Loucy (cell line): Measurements from ENCODE around the gene ST3GAL5.

ENCODE experiments used
- H2AFZ ChIP-seq: fragments of 200-600 bp; sonication (generic); 2 replicates; pipeline ENCODE4 v1.6.0; 2016; ENCODE audit warnings: antibody characterized with exemption, mild to moderate bottlenecking, low read length, moderate library complexity
- H3F3A ChIP-seq: fragments of 200-600 bp; 2 replicates; pipeline ENCODE4 v1.6.0; 2016; ENCODE audit warnings: antibody characterized with exemption, low read depth, mild to moderate bottlenecking
- H3K27me3 ChIP-seq: fragments of 200-600 bp; sonication (generic); 2 replicates; pipeline ENCODE4 v1.6.1; 2014; ENCODE audit warnings: low read length, mild to moderate bottlenecking; ENCODE audit not compliant: insufficient read depth, poor library complexity, severe bottlenecking
- H3K36me3 ChIP-seq: fragments of 200-600 bp; sonication (generic); 2 replicates; pipeline ENCODE4 v1.6.1; 2016; ENCODE audit warnings: low read length; ENCODE audit not compliant: insufficient read depth
- H3K4me1 ChIP-seq: fragments of 200-600 bp; sonication (generic); 2 replicates; pipeline ENCODE4 v1.5.1; 2014; ENCODE audit warnings: low read length, mild to moderate bottlenecking; ENCODE audit not compliant: insufficient read depth, poor library complexity, severe bottlenecking
- H3K4me2 ChIP-seq: fragments of 200-600 bp; sonication (generic); 2 replicates; pipeline ENCODE4 v1.6.0; 2014; ENCODE audit warnings: antibody characterized with exemption, low read length, low read depth, mild to moderate bottlenecking; ENCODE audit not compliant: poor library complexity, severe bottlenecking
- H3K4me3 ChIP-seq: fragments of 200-600 bp; sonication (generic); 2 replicates; pipeline ENCODE4 v1.5.1; 2014; ENCODE audit warnings: low read length, mild to moderate bottlenecking, mixed read lengths; ENCODE audit not compliant: poor library complexity, severe bottlenecking
- H3K79me2 ChIP-seq: fragments of 200-600 bp; sonication (generic); 2 replicates; pipeline ENCODE4 v1.6.1; 2014; ENCODE audit warnings: low read length; ENCODE audit not compliant: insufficient read depth
- H3K9ac ChIP-seq: fragments of 200-600 bp; sonication (generic); 2 replicates; pipeline ENCODE4 v1.6.0; 2014; ENCODE audit warnings: mild to moderate bottlenecking, low read depth, low read length, moderate library complexity; ENCODE audit not compliant: poor library complexity, severe bottlenecking
- H3K9me2 ChIP-seq: fragments of 200-600 bp; sonication (generic); replicated peaks from 2 replicates; pipeline ENCODE4 v1.6.1; 2016; ENCODE audit warnings: low read depth, low read length, mixed read lengths
- H3K9me3 ChIP-seq: fragments of 200-600 bp; sonication (generic); 2 replicates; pipeline ENCODE4 v1.6.1; 2014; ENCODE audit warnings: mild to moderate bottlenecking, antibody characterized with exemption, low read length, low read depth; ENCODE audit not compliant: insufficient read depth
- H4K20me1 ChIP-seq: fragments of 200-600 bp; sonication (generic); 2 replicates; pipeline ENCODE4 v1.6.0; 2014; ENCODE audit warnings: antibody characterized with exemption, low read length, mild to moderate bottlenecking; ENCODE audit not compliant: insufficient read depth, poor library complexity, severe bottlenecking
- CTCF ChIP-seq: fragments of 200-600 bp; sonication (generic); conservative IDR thresholded peaks from 2 replicates; pipeline ENCODE4 v1.5.1; 2014; ENCODE audit warnings: mild to moderate bottlenecking, antibody characterized with exemption, low read length
- EZH2phosphoT487 ChIP-seq: fragments of 200-600 bp; IDR thresholded peaks from 2 replicates; pipeline ENCODE4 v1.6.1; 2018; ENCODE audit warnings: antibody characterized with exemption, mild to moderate bottlenecking, moderate library complexity, borderline replicate concordance

Gene ST3GAL5

GRCh38 chr2:85790499-85791188 lies 98.1 kb downstream of the ST3GAL5 start:
- Histone ChIP-seq H3K4me2 (no peak overlapping the region), H2AFZ (no peak overlapping the region), H3K4me1 (peaks cover 2% of the 10 kb centered on the region), H3F3A (no peaks in the 10 kb centered on the region), H3K9me3 (no peaks in the 10 kb centered on the region), H3K4me3 (no peak overlapping the region), H3K27me3 (no peaks in the 10 kb centered on the region), H3K9me2 (no peaks in the 10 kb centered on the region), H3K79me2 (no peaks in the 10 kb centered on the region), H3K9ac (no peak overlapping the region), H3K36me3 (no peaks in the 10 kb centered on the region), H4K20me1 (no peaks in the 10 kb centered on the region)
- no peak for TF ChIP-seq EZH2phosphoT487

- no peaks in the 10 kb centered on the region for H3K27me3 ChIP-seq
- no peak overlapping the region for H2AFZ ChIP-seq
- no peak overlapping the region for H3K4me3 ChIP-seq
- H4K20me1 ChIP-seq, result no peaks in the 10 kb centered on the region
- no peak overlapping the region for H3K4me2 ChIP-seq
- no peaks in the 10 kb centered on the region for H3K79me2 ChIP-seq
- H3K9me3 ChIP-seq, result no peaks in the 10 kb centered on the region
- no peaks in the 10 kb centered on the region for H3K9me2 ChIP-seq
- H3K36me3 ChIP-seq, result no peaks in the 10 kb centered on the region
- no peak overlapping the region for H3K9ac ChIP-seq
- H3K4me1 ChIP-seq, result peaks cover 8% of the 10 kb centered on the region
- H3F3A ChIP-seq, result no peaks in the 10 kb centered on the region
- TF ChIP-seq EZH2phosphoT487, result no peak
- TF ChIP-seq CTCF, result no peak
These were observed 98.8 kb downstream of the ST3GAL5 start for GRCh38 chr2:85790032-85790431.

- Histone ChIP-seq H3K4me2 (no peak overlapping the region), H2AFZ (no peak overlapping the region), H4K20me1 (no peaks in the 10 kb centered on the region), H3K9ac (no peak overlapping the region), H3F3A (no peaks in the 10 kb centered on the region), H3K9me2 (no peaks in the 10 kb centered on the region), H3K79me2 (no peaks in the 10 kb centered on the region), H3K9me3 (no peaks in the 10 kb centered on the region), H3K4me1 (peaks cover 8% of the 10 kb centered on the region), H3K36me3 (no peaks in the 10 kb centered on the region), H3K27me3 (no peaks in the 10 kb centered on the region), H3K4me3 (no peak overlapping the region)
- no peak for TF ChIP-seq CTCF
- no peak for TF ChIP-seq EZH2phosphoT487
These were observed 99.5 kb downstream of the ST3GAL5 start for GRCh38 chr2:85789271-85789670.

GRCh38 chr2:85788603-85789002 lies 100.2 kb downstream of the ST3GAL5 start:
- TF ChIP-seq CTCF (no peak), EZH2phosphoT487 (no peak)
- H2AFZ ChIP-seq, result no peak overlapping the region
- H3F3A ChIP-seq, result no peaks in the 10 kb centered on the region
- H3K9me3 ChIP-seq, result no peaks in the 10 kb centered on the region
- H3K4me2 ChIP-seq, result no peak overlapping the region
- H3K36me3 ChIP-seq, result no peaks in the 10 kb centered on the region
- H3K9ac ChIP-seq, result no peak overlapping the region
- peaks cover 8% of the 10 kb centered on the region for H3K4me1 ChIP-seq
- no peak overlapping the region for H3K4me3 ChIP-seq
- no peaks in the 10 kb centered on the region for H3K9me2 ChIP-seq
- no peaks in the 10 kb centered on the region for H4K20me1 ChIP-seq
- no peaks in the 10 kb centered on the region for H3K79me2 ChIP-seq
- H3K27me3 ChIP-seq, result no peaks in the 10 kb centered on the region
